HG03469 (cell line): Measurements from ENCODE around the gene PGM2L1.
"Not testable (repeated sequence)": the region's sequence is repeated elsewhere in the genome, so short reads cannot be mapped to it uniquely, and the experiment has no call there.

Source experiments
- ATAC-seq: cut with Tn5 transposase; IDR thresholded peaks from one replicate; pipeline ENCODE4 v1.9.1; 2021; ENCODE audit warnings: mild to moderate bottlenecking, moderate library complexity, moderate number of reproducible peaks; ENCODE audit not compliant: unreplicated experiment

The PGM2L1 gene

GRCh38 chr11:74398244-74399159 is at the start of gene PGM2L1:
Gene PGM2L1 (minus strand): TSS chr11:74398433. CDS start chr11:74398161, 272 bp downstream.
- peak; percentile 77 for ATAC-seq

DNA sequence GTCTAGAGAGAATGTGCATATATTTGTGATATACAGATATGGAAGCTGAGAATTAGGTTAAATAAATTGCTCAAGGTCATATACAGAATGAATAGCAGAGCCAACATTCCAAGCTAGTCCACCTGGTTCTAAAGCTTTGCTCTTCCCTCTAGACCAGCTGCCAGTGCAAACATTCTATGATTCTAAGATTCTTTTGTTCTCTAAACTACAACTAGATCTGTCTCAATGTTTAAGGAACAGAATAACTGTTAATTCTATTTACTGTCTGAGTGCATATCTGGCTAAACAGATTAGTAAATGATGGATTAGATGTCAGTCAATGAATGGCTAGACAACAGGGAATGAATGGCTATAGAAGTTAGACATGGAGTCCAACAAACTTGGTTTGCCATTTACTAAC is 49.5 kb upstream of the PGM2L1 start:
- ATAC-seq = no peak

DNA sequence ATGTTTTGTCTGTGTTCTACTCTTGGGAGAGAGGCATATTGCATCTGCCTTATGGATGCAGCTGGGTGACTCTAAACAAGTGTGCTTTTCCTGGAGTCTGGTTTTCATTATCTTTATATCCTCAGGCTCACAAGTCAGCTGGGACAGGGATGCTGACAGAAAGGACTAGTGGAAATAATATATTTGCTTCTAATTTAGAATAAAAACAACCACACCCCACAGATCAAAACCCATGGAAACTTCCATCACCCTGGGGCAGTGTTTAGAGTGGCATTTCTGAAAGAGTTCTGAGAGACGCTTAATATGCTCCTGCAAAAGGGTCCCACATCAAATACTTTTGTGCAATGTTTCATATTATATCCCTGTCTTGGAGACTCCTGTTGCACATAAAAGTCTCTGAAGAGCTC is 48.3 kb upstream of the PGM2L1 start:
- no peak for ATAC-seq

- ATAC-seq = no peak
These were observed 46.1 kb upstream of the PGM2L1 start for GRCh38 chr11:74444173-74444826.

DNA sequence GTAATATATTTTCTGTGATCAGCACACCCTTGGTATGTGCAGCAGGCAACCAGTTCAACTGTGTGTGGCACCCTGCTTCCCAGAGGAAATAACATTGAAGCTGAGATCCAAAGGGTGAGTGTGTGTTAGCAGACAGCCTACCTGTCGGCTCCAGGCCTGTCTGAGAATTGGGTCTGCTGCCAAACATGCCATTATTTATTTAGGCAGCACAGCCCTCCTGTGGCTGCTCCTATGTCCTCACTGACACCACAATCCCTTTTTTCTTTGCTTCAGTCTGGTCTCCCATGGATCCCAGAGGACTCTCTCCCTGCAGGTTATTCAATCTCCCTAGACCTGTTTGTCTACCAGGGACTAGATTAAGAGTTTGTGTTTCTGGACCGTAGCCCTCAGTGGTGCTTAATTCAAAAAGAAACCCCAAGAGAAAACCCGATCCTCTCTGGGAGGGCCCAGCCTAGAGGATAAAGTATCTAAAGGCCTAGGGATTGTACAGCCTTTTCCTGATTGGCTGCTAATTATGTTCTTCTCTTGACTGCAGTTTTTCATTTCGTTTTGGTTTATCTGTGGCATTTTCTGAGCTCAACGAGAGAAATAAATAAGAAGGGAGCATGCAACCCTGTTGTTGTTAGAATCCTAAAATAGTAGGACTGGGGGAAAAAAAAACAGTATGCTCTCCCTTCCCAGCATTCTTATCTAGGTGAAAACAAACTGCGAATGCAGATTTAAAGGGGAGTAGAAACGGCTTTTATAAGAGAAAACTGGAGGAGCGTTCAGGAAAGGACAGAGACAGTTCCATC is 45.0 kb upstream of the PGM2L1 start:
- ATAC-seq = no peak

DNA sequence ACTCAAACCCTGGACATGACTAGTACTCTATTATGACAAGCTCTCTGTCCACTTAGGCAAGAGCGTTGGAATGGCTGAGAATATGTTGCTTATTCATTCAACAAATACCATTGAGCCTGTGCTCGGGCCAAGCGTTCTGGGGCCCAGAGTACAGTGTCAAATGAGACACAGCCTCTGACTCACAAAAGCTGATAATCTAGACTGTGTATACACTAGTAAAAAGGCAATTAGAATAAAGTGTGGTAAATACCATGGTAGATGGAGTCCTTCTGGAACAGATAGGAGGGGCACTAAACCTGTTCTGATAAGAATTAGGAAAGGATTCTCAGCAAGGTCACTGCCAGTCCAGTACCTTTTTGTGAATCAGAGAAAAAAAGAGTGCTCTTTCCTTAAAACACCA is 44.4 kb upstream of the PGM2L1 start:
- no peak for ATAC-seq

- no peak for ATAC-seq
These were observed 40.4 kb upstream of the PGM2L1 start for GRCh38 chr11:74438681-74439080.

- ATAC-seq = no peak
These were observed 39.3 kb upstream of the PGM2L1 start for GRCh38 chr11:74437441-74438042.

- no peak for ATAC-seq
These were observed 36.3 kb upstream of the PGM2L1 start for GRCh38 chr11:74434528-74434927.

DNA sequence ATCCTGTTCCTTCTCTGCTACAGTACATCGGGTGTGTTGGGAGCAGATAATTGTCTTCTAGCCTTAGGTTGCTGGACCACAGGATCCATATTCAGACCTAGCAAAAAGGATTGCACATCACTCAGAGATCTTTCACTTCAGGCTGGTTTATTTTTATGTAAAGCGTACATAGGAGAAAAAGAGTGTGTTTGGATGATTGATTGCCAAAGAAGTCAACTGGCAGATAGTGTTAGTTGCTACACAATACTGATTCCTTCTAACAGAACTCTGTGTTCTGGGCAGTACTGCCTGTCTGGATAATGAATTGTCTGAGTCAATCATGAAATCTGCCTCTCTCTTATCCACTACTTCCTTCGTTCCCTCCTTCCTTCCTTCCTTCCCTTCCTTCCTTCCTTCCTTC is 31.0 kb upstream of the PGM2L1 start:
- ATAC-seq = no peak

GRCh38 chr11:74427384-74427886 is 29.2 kb upstream of the PGM2L1 start:
- ATAC-seq = no peak

- no peak for ATAC-seq
These were observed 26.9 kb upstream of the PGM2L1 start for GRCh38 chr11:74425100-74425499.

- ATAC-seq = no peak
These were observed 20.3 kb upstream of the PGM2L1 start for GRCh38 chr11:74418509-74418895.

DNA sequence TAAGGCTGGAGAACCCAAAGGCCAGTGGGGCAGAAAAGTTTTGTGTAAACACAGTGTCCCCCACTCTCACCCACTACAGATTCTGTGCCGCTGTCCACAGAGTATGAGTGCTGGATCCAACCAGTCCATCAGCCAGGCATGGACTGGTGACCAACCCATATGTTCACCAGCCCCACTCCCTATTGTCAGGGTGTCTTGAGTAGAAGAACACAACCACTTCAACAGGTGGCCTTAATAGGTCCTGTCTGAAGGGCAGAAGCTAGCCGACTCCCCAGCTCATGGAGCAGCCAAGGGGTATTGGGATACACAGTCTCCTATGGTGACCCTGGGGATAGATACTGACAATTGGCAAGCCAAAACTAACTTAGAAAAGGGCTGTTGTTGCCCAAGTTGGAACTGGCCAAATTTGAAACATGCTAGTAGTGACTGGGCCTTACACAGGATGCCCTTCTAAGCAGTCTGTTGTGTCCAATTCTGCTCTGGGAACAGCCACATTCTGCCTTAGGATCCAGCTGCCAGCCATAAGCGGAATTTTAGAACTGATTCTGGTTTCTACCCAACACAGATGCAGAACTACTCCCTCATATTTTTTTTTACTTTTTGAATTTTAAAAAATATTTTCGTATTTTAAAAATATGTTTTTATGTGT is 19.8 kb upstream of the PGM2L1 start:
- no peak for ATAC-seq

DNA sequence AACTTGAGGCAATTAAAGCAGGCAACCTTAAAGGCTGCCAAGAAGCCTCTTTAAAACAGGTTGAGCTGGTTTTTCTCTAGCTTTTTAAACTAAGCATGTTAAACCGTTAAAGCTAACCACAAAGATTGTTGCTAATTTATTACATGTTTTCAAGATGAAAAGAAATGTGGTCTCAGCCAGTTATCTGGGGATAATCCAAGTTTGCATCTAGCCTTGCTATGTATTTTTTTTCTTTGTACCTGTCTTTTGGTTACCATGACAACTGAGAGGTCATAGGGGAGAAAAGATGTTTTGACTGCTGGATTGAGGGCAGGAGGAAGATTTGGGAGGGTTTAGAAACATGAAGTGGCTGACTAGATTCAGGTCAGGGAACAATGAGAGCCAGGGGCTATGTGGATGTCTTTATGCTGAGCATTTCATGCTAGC is 19.2 kb upstream of the PGM2L1 start:
- ATAC-seq = no peak

GRCh38 chr11:74416974-74417373 is 18.7 kb upstream of the PGM2L1 start:
- not testable (repeated sequence) for ATAC-seq

DNA sequence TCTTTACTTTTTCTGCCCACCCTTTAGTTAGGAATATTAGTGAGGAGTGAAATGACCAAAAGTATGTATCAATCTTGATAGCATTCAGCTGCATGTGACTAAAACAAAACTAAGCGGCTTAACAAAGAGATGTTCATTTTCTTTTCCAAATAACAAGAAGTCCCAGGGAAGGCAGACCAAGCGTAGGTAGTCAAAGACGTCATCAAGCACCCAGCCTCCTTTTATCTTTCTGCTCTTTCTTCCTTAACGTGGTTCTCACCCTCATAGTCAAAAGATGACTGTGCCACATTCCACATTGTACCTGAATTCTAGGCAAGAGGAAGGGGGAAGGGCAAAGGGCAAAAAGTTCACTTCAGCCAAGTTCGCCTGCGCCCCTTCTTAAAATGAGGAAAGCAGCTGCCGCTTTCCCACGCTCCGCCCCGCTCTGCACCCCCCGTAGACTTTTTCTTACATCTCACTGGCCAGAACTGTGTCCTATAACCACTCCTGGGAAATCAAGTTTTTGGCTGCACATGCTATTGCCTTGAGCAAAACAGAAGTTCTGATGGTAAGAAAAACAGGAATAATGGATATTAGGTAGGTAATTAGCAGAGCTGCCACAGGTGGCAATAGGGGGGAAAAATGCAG is 14.6 kb upstream of the PGM2L1 start:
- ATAC-seq = no peak

GRCh38 chr11:74412321-74412720 is 14.1 kb upstream of the PGM2L1 start:
- ATAC-seq = no peak

DNA sequence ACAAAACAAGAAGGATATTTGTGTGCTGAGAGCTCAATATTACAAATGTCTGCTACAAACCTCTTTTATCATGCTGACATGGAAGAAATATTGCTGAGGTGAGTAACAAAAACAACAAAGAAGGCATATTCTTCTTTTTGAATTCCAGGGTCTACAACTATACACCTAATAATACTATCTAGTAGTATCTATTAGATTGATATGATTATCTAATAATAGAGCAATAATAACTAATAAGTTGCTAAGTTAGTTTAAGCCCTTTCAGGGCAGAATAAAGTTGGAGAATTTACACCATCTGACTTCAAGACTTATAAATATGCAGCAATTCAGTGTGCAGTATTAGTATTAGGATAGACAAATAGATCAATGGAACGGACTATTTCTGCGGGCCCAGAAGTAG is 11.4 kb upstream of the PGM2L1 start:
- no peak for ATAC-seq
